ENCODE results near the gene ARHGEF39. TPM values are rescaled to one million over a fixed set of nuclear protein-coding genes. Genes with fewer than 3 reads are reported as not detected.

ARHGEF39 gene
- total and polyA plus RNA-seq, 9 of the 15 experiments (the other 6 are each of a cell fraction or from before 2014, with no cell fraction given): 2.8 to 21.7 (median 12.9) TPM

DNA sequence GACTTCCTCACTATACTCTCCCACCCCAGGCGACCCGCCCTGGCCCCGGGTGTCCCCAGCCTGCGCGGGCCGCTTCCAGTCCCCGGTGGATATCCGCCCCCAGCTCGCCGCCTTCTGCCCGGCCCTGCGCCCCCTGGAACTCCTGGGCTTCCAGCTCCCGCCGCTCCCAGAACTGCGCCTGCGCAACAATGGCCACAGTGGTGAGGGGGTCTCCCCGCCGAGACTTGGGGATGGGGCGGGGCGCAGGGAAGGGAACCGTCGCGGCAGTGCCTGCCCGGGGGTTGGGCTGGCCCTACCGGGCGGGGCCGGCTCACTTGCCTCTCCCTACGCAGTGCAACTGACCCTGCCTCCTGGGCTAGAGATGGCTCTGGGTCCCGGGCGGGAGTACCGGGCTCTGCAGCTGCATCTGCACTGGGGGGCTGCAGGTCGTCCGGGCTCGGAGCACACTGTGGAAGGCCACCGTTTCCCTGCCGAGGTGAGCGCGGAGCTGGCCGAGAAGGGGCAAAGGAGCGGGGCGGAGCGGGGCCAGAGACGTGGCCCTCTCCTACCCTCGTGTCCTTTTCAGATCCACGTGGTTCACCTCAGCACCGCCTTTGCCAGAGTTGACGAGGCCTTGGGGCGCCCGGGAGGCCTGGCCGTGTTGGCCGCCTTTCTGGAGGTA is 10.9 kb upstream of the ARHGEF39 start:
- no peak for FAIRE-seq

GRCh38 chr9:35675204-35675603 is 10.2 kb upstream of the ARHGEF39 start:
- CTCF ChIA-PET (ENCODE audit: low intra/inter-chr PET ratio): no interaction called here
- DNase-seq (ENCODE audit: extremely low read depth in 1 of 4, low spot score in 3 of 4) (no peak), FAIRE-seq (no peak), ATAC-seq (no peak)
- Histone ChIP-seq H3K79me2 (ENCODE audit: control insufficient read depth, insufficient read depth, low read length) (no peaks in the 10 kb centered on the region), H3K27me3 (ENCODE audit: control insufficient read depth in 2 of 2, insufficient read depth in 2 of 2, low read length in 2 of 2) (no peaks in the 10 kb centered on the region), H4K20me1 (replicated peaks; ENCODE audit: control insufficient read depth, insufficient read depth, low read length) (no peaks in the 10 kb centered on the region), H2AFZ (ENCODE audit: low read depth, low read length) (no peak overlapping the region), H3K9me3 (replicated peaks; ENCODE audit: control insufficient read depth, insufficient read depth, low read depth, low read length) (no peaks in the 10 kb centered on the region), H3K36me3 (ENCODE audit: control insufficient read depth, insufficient read depth, low read length) (no peaks in the 10 kb centered on the region), H3K4me3 (no peak overlapping the region), H3K4me1 (replicated peaks in 1 of 2; ENCODE audit: control insufficient read depth in 2 of 2, insufficient read depth in 2 of 2, low read length in 2 of 2) (peaks cover 0 to 15% of the 10 kb centered on the region in 2 experiments; a peak in 4 of 5 replicates), H3K27ac (ENCODE audit: extremely low read depth, low read depth, low read length) (no peak overlapping the region), H3K9me1 (ENCODE audit: control insufficient read depth, insufficient read depth, low read length) (no peaks in the 10 kb centered on the region), H3K4me2 (ENCODE audit: insufficient read depth, low read length) (no peak overlapping the region; the same call in 1 of the 2 replicates), H3K9ac (ENCODE audit: insufficient read depth in 1 of 2, low read depth in 2 of 2, low read length in 2 of 2) (no peak overlapping the region)
- in situ Hi-C loops (cut with MboI): no loop called here
- WGBS (ENCODE audit: insufficient coverage, low coverage, missing lambda C conversion rate): 59% methylated on average over 12 of the region's 13 CpGs
- intact Hi-C loops (cut with micrococcal nuclease): no loop called here
- POLR2A ChIA-PET: interaction anchor here (1.0 kb wide), 1 partner anchor 16 kb away, joined by 4 read pairs; no protein-coding TSS in a partner anchor
- BruUV-seq (replicated peaks): no TSS peak
- TF ChIP-seq PML (IDR thresholded peaks at IDR 0.05; ENCODE audit: low read length): no peak
- TF ChIP-seq, protein P1, sequence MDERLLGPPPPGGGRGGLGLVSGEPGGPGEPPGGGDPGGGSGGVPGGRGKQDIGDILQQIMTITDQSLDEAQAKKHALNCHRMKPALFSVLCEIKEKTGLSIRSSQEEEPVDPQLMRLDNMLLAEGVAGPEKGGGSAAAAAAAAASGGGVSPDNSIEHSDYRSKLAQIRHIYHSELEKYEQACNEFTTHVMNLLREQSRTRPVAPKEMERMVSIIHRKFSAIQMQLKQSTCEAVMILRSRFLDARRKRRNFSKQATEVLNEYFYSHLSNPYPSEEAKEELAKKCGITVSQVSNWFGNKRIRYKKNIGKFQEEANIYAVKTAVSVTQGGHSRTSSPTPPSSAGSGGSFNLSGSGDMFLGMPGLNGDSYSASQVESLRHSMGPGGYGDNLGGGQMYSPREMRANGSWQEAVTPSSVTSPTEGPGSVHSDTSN (CRISPR knock-in tag; IDR thresholded peaks at IDR 0.05; ENCODE audit: low read depth): no peak
- TF ChIP-seq, protein P1 (tag; conservative IDR thresholded peaks at IDR 0.05; ENCODE audit: low read depth): no peak
- TF ChIP-seq RFX1 (IDR thresholded peaks at IDR 0.05): no peak
- no peak for TF ChIP-seq ZFP30 (CRISPR knock-in tag; IDR thresholded peaks at IDR 0.05; ENCODE audit: borderline replicate concordance)
- no peak for TF ChIP-seq ATF4 (CRISPR knock-in tag; IDR thresholded peaks at IDR 0.05)

More for the DNA sequence above, 10.9 kb upstream of the ARHGEF39 start:
- in situ Hi-C loops (cut with MboI) (no loop called here), intact Hi-C loops (cut with micrococcal nuclease) (no loop called here)
- no peak for ATAC-seq
- H3K9ac ChIP-seq (ENCODE audit: insufficient read depth in 1 of 2, low read depth in 2 of 2, low read length in 2 of 2): no peak overlapping the region
- H3K27me3 ChIP-seq (ENCODE audit: control insufficient read depth in 2 of 2, insufficient read depth in 2 of 2, low read length in 2 of 2): no peaks in the 10 kb centered on the region
- DNase-seq (ENCODE audit: extremely low read depth in 1 of 4, low spot score in 3 of 4): no peak
- no peaks in the 10 kb centered on the region for H3K9me3 ChIP-seq (replicated peaks; ENCODE audit: control insufficient read depth, insufficient read depth, low read depth, low read length)
- no peaks in the 10 kb centered on the region for H3K79me2 ChIP-seq (ENCODE audit: control insufficient read depth, insufficient read depth, low read length)
- peaks cover 0 to 15% of the 10 kb centered on the region in 2 experiments; a peak in 4 of 5 replicates for H3K4me1 ChIP-seq (replicated peaks in 1 of 2; ENCODE audit: control insufficient read depth in 2 of 2, insufficient read depth in 2 of 2, low read length in 2 of 2)
- no peaks in the 10 kb centered on the region for H3K9me1 ChIP-seq (ENCODE audit: control insufficient read depth, insufficient read depth, low read length)
- CTCF ChIA-PET (ENCODE audit: low intra/inter-chr PET ratio): no interaction called here
- no peak overlapping the region for H2AFZ ChIP-seq (ENCODE audit: low read depth, low read length)
- TF ChIP-seq HCFC1 (IDR thresholded peaks at IDR 0.05; ENCODE audit: low read depth, low read length) (no peak), MCM5 (IDR thresholded peaks at IDR 0.05; ENCODE audit: low read depth) (no peak), MAX (CRISPR knock-in tag; IDR thresholded peaks at IDR 0.05) (no peak), JUN (IDR thresholded peaks at IDR 0.05; ENCODE audit: borderline replicate concordance, low read depth, low read length) (no peak), JUN (CRISPR knock-in tag; IDR thresholded peaks at IDR 0.05; ENCODE audit: borderline replicate concordance) (no peak), ZNF253 (CRISPR knock-in tag; conservative IDR thresholded peaks at IDR 0.05) (no peak), HDGF (IDR thresholded peaks at IDR 0.05) (no peak), SAP30 (IDR thresholded peaks at IDR 0.05; ENCODE audit: borderline replicate concordance, insufficient read depth, low read depth, low read length, poor library complexity, severe bottlenecking) (no peak), ZNF766 (CRISPR knock-in tag; conservative IDR thresholded peaks at IDR 0.05) (no peak)
- POLR2A ChIA-PET: interaction anchor here (1.0 kb wide), 1 partner anchor 15 kb away, joined by 4 read pairs; no protein-coding TSS in a partner anchor
- H4K20me1 ChIP-seq (replicated peaks; ENCODE audit: control insufficient read depth, insufficient read depth, low read length): no peaks in the 10 kb centered on the region
- WGBS (ENCODE audit: insufficient coverage, low coverage, missing lambda C conversion rate): 66% methylated on average over 7 of the region's 51 CpGs
- H3K4me2 ChIP-seq (ENCODE audit: insufficient read depth, low read length): no peak overlapping the region
- BruUV-seq (replicated peaks): no TSS peak
- H3K27ac ChIP-seq (ENCODE audit: extremely low read depth, low read depth, low read length): no peak overlapping the region
- no peaks in the 10 kb centered on the region for H3K36me3 ChIP-seq (ENCODE audit: control insufficient read depth, insufficient read depth, low read length)
- no peak overlapping the region for H3K4me3 ChIP-seq
